HG02885 (cell line): ENCODE data around the gene OBSL1.

Experiments used
- ATAC-seq: cut with Tn5 transposase; IDR thresholded peaks from one replicate; pipeline ENCODE4 v1.9.1; 2021; ENCODE audit warnings: mild to moderate bottlenecking; ENCODE audit not compliant: unreplicated experiment, poor library complexity

Gene OBSL1

GRCh38 chr2:219597552-219598307 lies 26.4 kb upstream of the OBSL1 start, which contains the start of gene STK11IP:
Gene STK11IP (plus strand): TSS chr2:219597857. CDS start chr2:219598120, 263 bp downstream.
- ATAC-seq: peak; percentile 93

- peak; percentile 5 for ATAC-seq
Measured at GRCh38 chr2:219596954-219597551, 25.7 kb upstream of the OBSL1 start.

GRCh38 chr2:219595256-219595655 lies 23.9 kb upstream of the OBSL1 start:
- no peak for ATAC-seq

GRCh38 chr2:219593154-219593553 lies 21.8 kb upstream of the OBSL1 start:
- ATAC-seq: no peak

- ATAC-seq: no peak
Measured at GRCh38 chr2:219592736-219593135, 21.4 kb upstream of the OBSL1 start.

- no peak for ATAC-seq
Measured at GRCh38 chr2:219591091-219591490, 19.8 kb upstream of the OBSL1 start.

- no peak for ATAC-seq
Measured at GRCh38 chr2:219581346-219581745, 10.0 kb upstream of the OBSL1 start.

- no peak for ATAC-seq
Measured at GRCh38 chr2:219578811-219579613, 7.7 kb upstream of the OBSL1 start.

GRCh38 chr2:219576505-219577388 lies 5.4 kb upstream of the OBSL1 start:
- no peak for ATAC-seq

GRCh38 chr2:219575566-219576504 lies 4.5 kb upstream of the OBSL1 start:
- ATAC-seq: no peak

- ATAC-seq: no peak
Measured at GRCh38 chr2:219574484-219575311, 3.4 kb upstream of the OBSL1 start.

- ATAC-seq: no peak
Measured at GRCh38 chr2:219573166-219573565, 1.8 kb upstream of the OBSL1 start.

GRCh38 chr2:219572237-219573001 lies 1.1 kb upstream of the OBSL1 start, which contains the start of gene INHA:
Gene INHA (plus strand): TSS chr2:219572310. CDS start chr2:219572375, 65 bp downstream.
- ATAC-seq: no peak

GRCh38 chr2:219570924-219571310 lies 422 bp downstream of the OBSL1 start:
- no peak for ATAC-seq

GRCh38 chr2:219570194-219570923 lies 980 bp downstream of the OBSL1 start:
- ATAC-seq: no peak

GRCh38 chr2:219569635-219570034 lies 1.7 kb downstream of the OBSL1 start:
- ATAC-seq: no peak

- ATAC-seq: no peak
Measured at GRCh38 chr2:219569041-219569440, 2.3 kb downstream of the OBSL1 start.
